H1 (cell line): ENCODE results near the gene DDX59.

ENCODE experiments used
- CTCF ChIP-seq, 3 experiments: IDR thresholded peaks; 1 replicate in 2 of 3; 2 replicates in 1 of 3; pipeline versions ENCODE4 v1.5.1 to v1.6.1; 2011; ENCODE audit warnings: low read length in 3 of 3, mild to moderate bottlenecking in 3 of 3, inconsistent platforms in 2 of 3, low read depth in 1 of 3, moderate library complexity in 1 of 3; ENCODE audit not compliant: insufficient read depth in 1 of 3; ENCODE audit errors: control extremely low read depth in 1 of 3
- GABPA ChIP-seq: IDR thresholded peaks from 2 replicates; pipeline ENCODE4 v1.6.1; 2011; ENCODE audit warnings: mild to moderate bottlenecking, low read length, moderate library complexity, borderline replicate concordance; ENCODE audit not compliant: insufficient read depth
- HDAC6 ChIP-seq: IDR thresholded peaks from one replicate; pipeline ENCODE4 v1.7.1; 2012; ENCODE audit warnings: low read depth, mild to moderate bottlenecking, inconsistent platforms, low read length, moderate library complexity
- POLR2AphosphoS5 ChIP-seq: IDR thresholded peaks from 2 replicates; pipeline ENCODE4 v1.6.1; 2011; ENCODE audit warnings: low read depth, low read length
- SRF ChIP-seq: IDR thresholded peaks from 2 replicates; pipeline ENCODE4 v1.6.1; 2011; ENCODE audit warnings: mild to moderate bottlenecking, low read depth, low read length, moderate library complexity
- TBP ChIP-seq: IDR thresholded peaks from 2 replicates; pipeline ENCODE4 v1.6.1; 2011; ENCODE audit warnings: low read depth, low read length, improper control_type of control experiment
- TCF12 ChIP-seq: IDR thresholded peaks from 2 replicates; pipeline ENCODE4 v1.6.1; 2011; ENCODE audit warnings: low read depth, mild to moderate bottlenecking, low read length
- TEAD4 ChIP-seq: IDR thresholded peaks from 2 replicates; pipeline ENCODE4 v1.6.1; 2012; ENCODE audit warnings: low read depth, low read length, inconsistent platforms, mixed read lengths

DNA sequence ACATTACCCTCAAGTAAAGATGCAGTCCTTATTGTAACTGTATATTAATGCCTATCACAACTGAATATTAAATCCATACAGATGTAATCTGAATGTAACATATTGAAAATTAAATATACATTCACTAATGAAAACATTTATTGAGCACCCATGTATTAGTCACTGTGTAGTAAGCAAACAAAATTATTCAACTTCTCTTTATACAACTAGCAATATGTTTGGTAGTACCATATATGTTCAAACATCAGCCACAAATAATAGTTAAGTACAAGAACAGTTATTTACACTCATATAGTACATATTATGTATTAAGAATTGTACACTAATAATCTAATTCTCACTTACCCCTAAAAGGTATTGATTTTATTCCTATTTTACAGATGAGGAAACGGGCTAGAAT is 67.1 kb downstream of the DDX59 start:
- no peak for TF ChIP-seq POLR2AphosphoS5
- TF ChIP-seq GABPA = no peak
- TF ChIP-seq CTCF (IDR thresholded peaks at IDR 0.05; ENCODE audit: control extremely low read depth in 1 of 3, insufficient read depth in 1 of 3, low read depth in 1 of 3, low read length in 3 of 3) = no peak
- no peak for TF ChIP-seq TBP
- TF ChIP-seq TCF12 = no peak
- TF ChIP-seq HDAC6 = no peak
- TF ChIP-seq TEAD4 = no peak
- no peak for TF ChIP-seq SRF
